Mammary epithelial cell (primary cell): ENCODE data around the gene FUT9.

Source experiments
- EZH2 ChIP-seq: IDR thresholded peaks from 2 replicates; pipeline ENCODE4 v1.6.1; 2012; ENCODE audit warnings: low read length, inconsistent platforms, borderline replicate concordance
- TF ChIP-seq, protein P1 (sequence below), 2 donors: IDR thresholded peaks in 1 of 2; conservative IDR thresholded peaks in 1 of 2; 2 replicates each; pipeline ENCODE4 v1.5.1; 2011 to 2012; ENCODE audit warnings: inconsistent platforms in 2 of 2, low read length in 2 of 2, mild to moderate bottlenecking in 2 of 2, control low read depth in 1 of 2, low read depth in 1 of 2; ENCODE audit not compliant: insufficient read depth in 1 of 2; ENCODE audit errors: extremely low read depth in 1 of 2

DNA sequence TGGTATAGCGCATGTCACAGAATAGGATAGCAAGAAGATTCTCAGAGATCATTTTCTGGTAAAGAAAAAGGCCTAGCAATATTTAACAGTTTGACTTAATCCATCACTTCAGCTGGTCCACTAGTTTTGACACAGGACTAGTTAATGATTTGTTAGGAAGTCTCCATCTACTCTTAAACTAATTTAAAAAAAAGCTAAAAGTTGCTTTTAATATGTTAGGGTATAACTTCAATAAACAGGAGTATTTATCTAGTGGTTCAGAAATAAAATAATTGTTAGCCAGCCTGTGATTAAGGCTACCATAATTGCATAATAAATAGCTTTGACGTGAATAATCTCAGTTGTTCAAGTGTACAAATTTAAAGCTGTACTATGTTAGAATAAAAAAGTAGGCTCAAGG, 195.6 kb downstream of the FUT9 start:
- TF ChIP-seq, protein P1, sequence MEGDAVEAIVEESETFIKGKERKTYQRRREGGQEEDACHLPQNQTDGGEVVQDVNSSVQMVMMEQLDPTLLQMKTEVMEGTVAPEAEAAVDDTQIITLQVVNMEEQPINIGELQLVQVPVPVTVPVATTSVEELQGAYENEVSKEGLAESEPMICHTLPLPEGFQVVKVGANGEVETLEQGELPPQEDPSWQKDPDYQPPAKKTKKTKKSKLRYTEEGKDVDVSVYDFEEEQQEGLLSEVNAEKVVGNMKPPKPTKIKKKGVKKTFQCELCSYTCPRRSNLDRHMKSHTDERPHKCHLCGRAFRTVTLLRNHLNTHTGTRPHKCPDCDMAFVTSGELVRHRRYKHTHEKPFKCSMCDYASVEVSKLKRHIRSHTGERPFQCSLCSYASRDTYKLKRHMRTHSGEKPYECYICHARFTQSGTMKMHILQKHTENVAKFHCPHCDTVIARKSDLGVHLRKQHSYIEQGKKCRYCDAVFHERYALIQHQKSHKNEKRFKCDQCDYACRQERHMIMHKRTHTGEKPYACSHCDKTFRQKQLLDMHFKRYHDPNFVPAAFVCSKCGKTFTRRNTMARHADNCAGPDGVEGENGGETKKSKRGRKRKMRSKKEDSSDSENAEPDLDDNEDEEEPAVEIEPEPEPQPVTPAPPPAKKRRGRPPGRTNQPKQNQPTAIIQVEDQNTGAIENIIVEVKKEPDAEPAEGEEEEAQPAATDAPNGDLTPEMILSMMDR (conservative IDR thresholded peaks at IDR 0.05 in 1 of 2, IDR thresholded peaks at IDR 0.05 in 1 of 2; ENCODE audit: extremely low read depth in 1 of 2, insufficient read depth in 1 of 2, low read depth in 1 of 2, low read length in 2 of 2): no peak
- TF ChIP-seq EZH2: no peak
